ENCODE results near the gene CCDC183.
"Not testable (repeated sequence)": the region's sequence is repeated elsewhere in the genome, so short reads cannot be mapped to it uniquely, and the experiment has no call there.

Gene CCDC183

GRCh38 chr9:136785565-136786355 lies 10.4 kb upstream of the CCDC183 start:
- not testable (repeated sequence) for FAIRE-seq

- FAIRE-seq = no peak
These were observed 9.7 kb upstream of the CCDC183 start for GRCh38 chr9:136786451-136786850.

- not testable (repeated sequence) for FAIRE-seq
These were observed 9.2 kb upstream of the CCDC183 start for GRCh38 chr9:136786983-136787382.

- no peak for FAIRE-seq
These were observed 8.3 kb upstream of the CCDC183 start for GRCh38 chr9:136787690-136788400.

- FAIRE-seq = not testable (repeated sequence)
These were observed 7.3 kb upstream of the CCDC183 start for GRCh38 chr9:136788644-136789522.

- FAIRE-seq = no peak
These were observed 6.6 kb upstream of the CCDC183 start for GRCh38 chr9:136789523-136789937.

GRCh38 chr9:136790640-136791515 lies 5.3 kb upstream of the CCDC183 start, which contains the start of gene TMEM141:
TSS of gene TMEM141 (plus strand) at chr9:136791344. CDS start at chr9:136791371, 27 bp downstream.
- no peak for FAIRE-seq

- FAIRE-seq = no peak
These were observed 4.4 kb upstream of the CCDC183 start for GRCh38 chr9:136791516-136792276.

GRCh38 chr9:136792321-136793085 lies 3.6 kb upstream of the CCDC183 start:
- no peak for FAIRE-seq

GRCh38 chr9:136793086-136793946 lies 2.8 kb upstream of the CCDC183 start:
- no peak for FAIRE-seq

GRCh38 chr9:136794281-136794999 lies 1.7 kb upstream of the CCDC183 start:
- FAIRE-seq = no peak

- FAIRE-seq = no peak
These were observed 1.2 kb upstream of the CCDC183 start for GRCh38 chr9:136795000-136795348.

GRCh38 chr9:136796775-136797347 lies 723 bp downstream of the CCDC183 start:
- FAIRE-seq = not testable (repeated sequence)

- no peak for FAIRE-seq
These were observed 2.6 kb downstream of the CCDC183 start for GRCh38 chr9:136798708-136799078.

- no peak for FAIRE-seq
These were observed 3.1 kb downstream of the CCDC183 start for GRCh38 chr9:136799079-136799853.

GRCh38 chr9:136799854-136800657 lies 3.9 kb downstream of the CCDC183 start:
- no peak for FAIRE-seq

GRCh38 chr9:136802321-136802720 lies 6.2 kb downstream of the CCDC183 start:
- FAIRE-seq = no peak

Measured in islet of Langerhans (tissue), 1 donor.